Loucy (cell line): ENCODE measurements around the gene GPR152.
"Not testable (repeated sequence)": the region's sequence is repeated elsewhere in the genome, so short reads cannot be mapped to it uniquely, and the experiment has no call there.

Experiments
- CTCF ChIP-seq: fragments of 200-600 bp; sonication (generic); conservative IDR thresholded peaks from 2 replicates; pipeline ENCODE4 v1.5.1; 2014; ENCODE audit warnings: mild to moderate bottlenecking, antibody characterized with exemption, low read length
- EZH2phosphoT487 ChIP-seq: fragments of 200-600 bp; IDR thresholded peaks from 2 replicates; pipeline ENCODE4 v1.6.1; 2018; ENCODE audit warnings: antibody characterized with exemption, mild to moderate bottlenecking, moderate library complexity, borderline replicate concordance

- not testable (repeated sequence) for TF ChIP-seq CTCF, EZH2phosphoT487
These were observed 50.2 kb downstream of the GPR152 start for GRCh38 chr11:67402192-67402839.
